Activated T-helper 9 cell treated with anti-CD3 and anti-CD28 coated beads, Interleukin-2, amount 50 U/mL, for 16 hours (primary cell): ENCODE measurements around the gene CFAP251.
"Not testable (repeated sequence)": the region's sequence is repeated elsewhere in the genome, so short reads cannot be mapped to it uniquely, and the experiment has no call there.

Experiments used
- DNase-seq: peaks from one replicate; pipeline ENCODE4 v3.0.0-alpha.2; 2020; ENCODE audit warnings: low read depth

CFAP251 gene

GRCh38 chr12:121980191-121980891 lies 61.9 kb downstream of the CFAP251 start:
- DNase-seq, result no peak

- no peak for DNase-seq
Observed at GRCh38 chr12:121980892-121981272, 62.5 kb downstream of the CFAP251 start.

- no peak for DNase-seq
Observed at GRCh38 chr12:121981456-121981855, 63.1 kb downstream of the CFAP251 start.

DNA sequence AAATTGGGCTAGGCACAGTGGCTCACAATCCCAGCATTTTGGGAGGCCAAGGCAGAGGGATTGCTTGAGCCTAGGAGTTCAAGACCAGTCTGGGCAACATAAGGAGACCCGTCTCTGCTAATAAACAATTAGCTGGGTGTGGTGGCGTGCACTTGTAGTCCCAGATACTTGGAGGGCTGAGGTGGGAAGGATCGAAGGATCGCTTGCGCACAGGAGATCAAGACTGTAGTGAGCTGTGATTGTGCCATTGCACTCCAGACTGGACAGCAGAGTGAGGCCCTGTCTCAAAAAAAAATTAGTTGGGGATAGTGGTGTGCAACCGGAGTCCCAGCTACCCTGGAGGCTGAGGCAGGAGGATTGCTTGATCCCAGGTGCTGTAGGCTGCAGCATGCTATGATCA lies 64.6 kb downstream of the CFAP251 start:
- no peak for DNase-seq

GRCh38 chr12:121983536-121984210 lies 65.3 kb downstream of the CFAP251 start:
- no peak for DNase-seq

DNA sequence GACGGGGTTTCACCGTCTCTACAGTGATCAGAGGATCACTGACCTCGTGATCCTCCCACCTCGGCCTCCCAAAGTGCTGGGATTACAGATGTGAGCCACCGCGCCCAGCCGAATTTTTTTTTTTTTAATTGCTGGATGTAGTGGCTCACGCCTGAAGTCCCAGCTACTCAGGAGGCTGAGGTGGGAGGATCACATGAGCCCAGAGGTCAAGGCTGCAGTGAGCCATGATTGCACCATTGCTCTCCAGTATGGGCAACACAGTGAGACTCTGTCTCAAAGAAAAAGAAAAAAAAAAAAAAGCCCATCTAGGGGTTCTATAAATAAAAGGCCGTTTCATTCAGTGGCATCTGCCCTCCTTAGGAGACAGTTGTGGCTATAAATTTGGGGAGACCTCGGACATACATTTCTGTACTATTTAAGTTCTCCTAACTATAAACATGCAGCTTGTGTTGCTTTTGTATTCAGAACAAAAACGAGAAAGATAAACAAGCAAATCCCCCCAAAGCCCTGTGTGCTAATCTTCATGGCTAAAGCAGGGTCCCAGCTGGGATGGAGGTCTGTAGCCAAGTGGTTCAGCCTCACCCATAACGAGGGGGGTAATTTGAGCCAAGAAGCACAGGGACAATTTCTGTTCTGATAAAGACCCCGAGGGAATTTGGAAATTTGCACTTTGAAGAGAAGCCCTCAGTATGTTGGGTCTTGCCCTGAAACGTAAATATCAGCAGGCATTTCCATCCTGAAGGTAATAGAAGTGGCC lies 68.3 kb downstream of the CFAP251 start:
- no peak for DNase-seq

DNA sequence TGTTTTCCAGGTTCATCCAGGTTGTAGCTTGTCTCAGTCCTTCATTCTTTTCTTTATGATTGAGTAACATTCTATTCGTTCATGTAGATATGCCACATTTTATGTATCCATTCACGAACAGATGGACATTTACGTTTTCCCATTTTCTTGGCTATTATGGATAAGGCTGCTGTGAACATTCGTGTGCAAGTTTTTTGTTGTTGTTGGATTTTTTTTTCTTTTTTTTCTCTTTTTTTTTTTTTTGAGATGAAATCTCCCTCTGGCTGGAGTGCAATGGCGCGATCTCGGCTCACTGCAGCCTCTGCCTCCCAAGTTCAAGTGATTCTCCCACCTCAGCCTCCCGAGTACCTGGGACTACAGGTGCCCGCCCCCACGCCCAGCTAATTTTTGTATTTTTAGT lies 70.1 kb downstream of the CFAP251 start:
- not testable (repeated sequence) for DNase-seq

GRCh38 chr12:121989276-121990113 lies 71.1 kb downstream of the CFAP251 start:
- DNase-seq, result no peak

DNA sequence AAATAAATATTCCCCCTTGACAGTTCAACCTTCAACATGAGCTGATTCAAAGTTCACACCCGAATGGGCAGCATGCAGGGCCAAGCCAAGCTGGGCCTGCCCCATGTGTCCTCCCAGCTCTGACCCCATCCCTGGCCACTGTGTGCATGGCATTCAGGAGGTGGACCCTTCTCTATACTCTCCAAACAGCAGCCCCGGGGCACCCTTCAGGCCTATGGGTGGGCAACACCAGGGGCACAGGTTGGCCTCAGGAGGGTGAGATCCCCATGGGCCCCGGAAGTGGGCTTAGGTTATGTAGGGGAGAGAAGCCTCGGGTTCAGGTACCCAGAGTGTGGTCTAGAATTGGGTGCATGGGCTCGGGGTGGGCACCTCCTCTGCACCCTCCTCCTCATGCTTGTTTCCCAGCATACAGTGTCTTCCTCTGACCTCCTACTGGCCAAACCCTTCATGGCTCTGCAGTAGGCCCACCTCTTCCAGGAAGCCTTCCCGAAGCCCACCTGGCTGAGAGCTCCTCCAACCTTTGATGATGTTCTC lies 71.8 kb downstream of the CFAP251 start:
- no peak for DNase-seq

DNA sequence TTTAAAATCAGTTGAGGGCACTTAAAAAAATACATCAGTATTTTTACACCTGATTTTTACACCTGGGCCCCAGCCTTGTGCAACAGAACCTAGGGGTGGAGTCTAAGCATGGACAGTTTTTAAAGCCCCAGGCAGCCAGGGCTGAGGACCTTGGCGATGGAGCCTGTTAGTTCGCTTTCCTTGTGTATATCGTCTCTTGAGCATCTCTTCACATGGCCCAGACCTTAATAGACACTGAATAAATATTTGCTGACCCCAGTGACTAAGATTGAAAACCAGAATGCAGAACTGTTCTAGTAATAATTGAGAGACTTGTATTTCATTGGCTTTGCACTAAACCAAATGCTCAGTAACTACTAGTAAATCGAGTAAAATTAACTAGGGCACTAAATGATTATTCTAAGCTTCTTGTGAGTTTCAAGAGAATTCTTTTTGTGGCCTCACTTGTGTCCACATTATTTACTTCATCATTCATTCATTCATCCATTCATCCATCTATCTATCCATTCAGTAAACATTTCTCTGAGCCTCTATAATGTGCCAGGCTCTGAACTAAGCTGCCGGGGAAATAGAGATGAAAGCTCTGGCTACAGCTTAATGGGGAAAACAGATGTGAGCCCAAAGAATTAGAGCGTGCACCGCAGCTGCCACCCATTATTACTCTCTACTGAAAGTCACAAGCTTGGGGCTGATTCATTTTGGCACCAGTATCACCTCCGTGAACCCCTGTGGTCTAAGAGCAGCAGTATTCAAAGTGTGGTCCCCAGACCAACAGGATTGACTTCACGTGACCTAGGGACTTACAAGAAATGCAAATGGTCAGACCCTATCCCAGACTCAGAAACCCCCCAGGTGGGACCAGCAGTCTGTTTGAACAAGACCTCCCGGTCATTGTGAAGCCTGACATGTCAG lies 72.6 kb downstream of the CFAP251 start:
- DNase-seq, result no peak

DNA sequence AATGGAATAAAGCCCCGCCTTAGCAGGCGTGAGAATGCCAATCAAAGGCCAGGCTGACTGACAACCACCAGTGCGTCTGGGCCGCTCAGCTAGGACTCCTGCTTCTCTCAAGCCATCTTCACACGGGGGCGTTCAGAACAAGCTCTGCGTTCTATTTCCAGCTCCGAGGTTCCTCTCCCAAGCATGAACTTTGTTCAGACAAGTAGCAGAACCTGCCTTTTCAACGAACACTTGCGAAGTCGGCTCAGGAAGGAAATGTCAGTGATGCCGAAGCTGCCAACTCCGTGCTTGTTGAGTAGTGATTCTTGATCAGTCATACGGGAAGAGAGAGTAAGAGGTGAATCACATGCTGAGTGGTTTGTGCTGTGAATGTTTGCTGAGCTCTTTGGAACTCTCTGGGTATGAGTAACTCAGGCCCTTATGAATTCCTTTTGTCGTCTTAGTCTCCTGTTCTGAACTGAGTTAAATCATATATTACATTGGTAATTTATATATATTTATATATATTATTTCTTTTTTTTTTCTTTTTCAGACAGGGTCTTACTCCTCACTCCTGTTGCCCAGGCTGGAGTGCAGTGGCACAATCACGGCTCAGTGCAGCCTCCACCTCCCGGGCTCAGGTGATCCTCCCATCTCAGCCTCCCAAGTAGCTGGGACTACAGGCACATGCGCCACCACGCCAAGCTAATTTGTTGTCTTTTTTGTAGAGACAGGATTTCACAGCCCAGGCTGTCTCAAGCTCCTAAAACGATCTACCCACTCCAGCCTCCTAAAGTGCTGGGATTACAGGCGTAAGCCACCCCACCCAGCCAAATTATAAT lies 73.9 kb downstream of the CFAP251 start:
- peak; percentile 38 for DNase-seq

- DNase-seq, result no peak
Observed at GRCh38 chr12:121996050-121996944, 77.9 kb downstream of the CFAP251 start.

- no peak for DNase-seq
Observed at GRCh38 chr12:121996945-121997612, 78.7 kb downstream of the CFAP251 start.

- no peak for DNase-seq
Observed at GRCh38 chr12:122001466-122002209, 83.2 kb downstream of the CFAP251 start.

DNA sequence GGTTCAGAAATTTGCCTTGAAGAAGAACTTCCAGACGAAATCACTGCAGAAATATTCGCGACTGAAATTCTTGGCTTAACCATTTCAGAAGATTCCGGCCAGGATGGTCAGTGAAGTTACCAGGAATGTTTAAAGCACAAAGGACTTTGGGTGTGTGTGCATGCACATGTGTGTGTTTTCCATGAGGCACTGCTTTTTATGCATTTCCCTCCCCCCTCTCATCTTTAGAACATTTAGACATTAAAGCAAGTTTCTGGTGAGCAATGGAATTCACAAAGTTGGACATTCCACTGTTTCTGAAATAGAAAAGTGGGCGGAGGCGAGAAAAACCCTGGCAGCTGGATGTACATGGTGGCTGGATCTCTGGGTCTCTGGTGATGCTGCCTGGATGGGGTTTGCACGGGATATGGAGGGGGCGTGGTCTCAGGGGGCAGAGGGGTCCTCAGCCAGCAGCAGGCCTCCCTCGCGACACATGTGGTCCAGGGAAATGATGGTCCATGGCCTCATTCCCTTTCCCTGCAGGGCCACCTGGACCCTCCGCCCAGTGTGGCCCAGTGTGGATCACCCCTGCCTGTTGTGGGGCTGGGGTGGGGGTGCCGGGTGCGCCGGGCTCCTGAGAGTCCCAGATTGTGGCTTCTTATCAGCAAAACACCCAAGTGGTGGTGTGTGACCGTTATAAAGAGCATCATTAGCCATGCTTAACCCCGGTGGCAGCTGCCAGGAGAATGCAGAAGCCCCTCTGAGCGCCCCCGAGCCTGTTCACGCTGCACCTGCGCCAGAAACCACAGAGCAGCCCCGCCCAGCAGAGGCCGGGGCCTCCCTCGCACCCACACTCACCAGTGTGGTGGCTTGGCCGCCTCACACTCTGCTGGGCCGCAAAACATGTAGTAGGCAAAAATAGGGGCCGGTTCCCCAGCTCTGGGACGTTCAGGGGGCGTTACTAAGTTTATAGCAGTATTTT lies 85.5 kb downstream of the CFAP251 start:
- no peak for DNase-seq

GRCh38 chr12:122004633-122005071 lies 86.3 kb downstream of the CFAP251 start:
- no peak for DNase-seq
